GM10266 (cell line): Measurements from ENCODE around the gene OR5B3.

ENCODE experiments used
- DNase-seq: peaks from one replicate; pipeline ENCODE4 v3.0.0; 2012; ENCODE audit errors: extremely low spot score
- TF ChIP-seq, protein P1 (sequence below): IDR thresholded peaks from 2 replicates; pipeline ENCODE4 v1.5.1; 2012; ENCODE audit warnings: mild to moderate bottlenecking, low read depth; ENCODE audit not compliant: control insufficient read depth, insufficient read depth; ENCODE audit errors: missing control alignments

OR5B3 gene

DNA sequence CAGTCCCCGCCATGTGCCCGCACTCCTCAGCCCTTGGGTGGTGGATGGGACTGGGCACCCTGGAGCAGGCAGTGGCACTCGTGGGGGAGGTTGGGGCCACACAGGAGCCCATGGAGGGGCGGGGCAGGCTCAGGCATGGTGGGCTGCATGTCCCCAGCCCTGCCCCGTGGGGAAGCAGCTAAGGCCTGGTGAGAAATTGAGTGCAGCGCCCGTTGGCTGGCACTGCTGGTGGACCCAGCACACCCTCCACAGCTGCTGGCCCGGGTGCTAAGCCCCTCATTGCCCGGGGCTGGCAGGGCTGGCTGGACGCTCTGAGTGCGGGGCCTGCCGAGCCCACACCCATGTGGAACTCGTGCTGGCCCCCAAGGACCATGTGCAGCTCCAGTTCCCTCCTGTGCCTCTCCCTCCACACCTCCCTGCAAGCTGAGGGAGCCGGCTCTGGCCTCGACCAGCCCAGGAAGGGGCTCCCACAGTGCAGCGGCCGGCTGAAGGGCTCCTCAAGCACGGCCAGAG, 16.1 kb downstream of the OR5B3 start:
- no peak for DNase-seq
- TF ChIP-seq, protein P1, sequence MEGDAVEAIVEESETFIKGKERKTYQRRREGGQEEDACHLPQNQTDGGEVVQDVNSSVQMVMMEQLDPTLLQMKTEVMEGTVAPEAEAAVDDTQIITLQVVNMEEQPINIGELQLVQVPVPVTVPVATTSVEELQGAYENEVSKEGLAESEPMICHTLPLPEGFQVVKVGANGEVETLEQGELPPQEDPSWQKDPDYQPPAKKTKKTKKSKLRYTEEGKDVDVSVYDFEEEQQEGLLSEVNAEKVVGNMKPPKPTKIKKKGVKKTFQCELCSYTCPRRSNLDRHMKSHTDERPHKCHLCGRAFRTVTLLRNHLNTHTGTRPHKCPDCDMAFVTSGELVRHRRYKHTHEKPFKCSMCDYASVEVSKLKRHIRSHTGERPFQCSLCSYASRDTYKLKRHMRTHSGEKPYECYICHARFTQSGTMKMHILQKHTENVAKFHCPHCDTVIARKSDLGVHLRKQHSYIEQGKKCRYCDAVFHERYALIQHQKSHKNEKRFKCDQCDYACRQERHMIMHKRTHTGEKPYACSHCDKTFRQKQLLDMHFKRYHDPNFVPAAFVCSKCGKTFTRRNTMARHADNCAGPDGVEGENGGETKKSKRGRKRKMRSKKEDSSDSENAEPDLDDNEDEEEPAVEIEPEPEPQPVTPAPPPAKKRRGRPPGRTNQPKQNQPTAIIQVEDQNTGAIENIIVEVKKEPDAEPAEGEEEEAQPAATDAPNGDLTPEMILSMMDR, result no peak

DNA sequence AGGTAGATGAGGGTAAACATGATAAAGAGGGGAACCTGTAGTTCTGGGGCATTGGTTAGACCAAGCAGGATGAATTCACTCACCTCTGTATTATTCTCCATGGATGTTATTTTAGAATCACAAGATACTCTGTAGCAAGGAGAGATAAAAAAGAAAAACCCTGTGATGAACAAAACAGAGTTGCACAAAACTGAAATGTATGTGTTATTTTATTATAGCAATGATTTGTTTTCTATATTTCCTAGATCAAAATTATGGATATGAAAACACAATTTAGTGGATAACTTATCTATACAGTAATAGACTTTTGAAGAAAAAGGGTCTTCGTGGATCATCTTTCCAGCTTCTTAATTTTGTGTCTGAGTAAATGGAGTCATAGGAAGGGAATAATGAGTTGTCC, 47.7 kb downstream of the OR5B3 start, which contains the start of gene OR5B17:
Gene OR5B17, minus strand, starts transcription at position 101 of the 400 bp plus-strand sequence. Its CDS starts 0 bp downstream, at position 101.
- TF ChIP-seq, protein P1, result no peak
- no peak for DNase-seq

DNA sequence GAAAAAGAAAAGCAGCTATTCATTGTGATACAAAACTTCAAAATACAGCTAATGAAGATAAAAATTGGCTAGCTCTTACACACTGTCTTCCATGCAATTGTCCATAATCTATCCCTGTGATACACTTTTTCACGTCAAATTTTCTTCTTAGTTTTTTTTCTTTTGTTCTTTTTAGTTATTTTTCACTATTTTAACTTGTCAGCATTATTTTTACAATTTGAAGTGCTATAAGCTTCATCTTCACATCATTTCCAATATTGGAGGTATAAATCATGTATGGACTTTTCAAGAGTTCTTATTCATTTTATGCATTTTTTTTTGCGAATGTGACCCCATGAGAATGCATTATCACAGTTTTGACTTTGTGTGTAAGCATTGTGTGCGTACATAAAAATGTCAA, 51.9 kb downstream of the OR5B3 start:
- TF ChIP-seq, protein P1, result no peak
- no peak for DNase-seq
